Lower lobe of right lung (tissue), 2 donors: ENCODE measurements around the gene ISG15. TPM values are rescaled to one million over a fixed set of nuclear protein-coding genes. Genes with fewer than 3 reads are reported as not detected.

Experiments
- ATAC-seq, 2 donors: fragments of 200-7000 bp; cut with Tn5 transposase; one replicate each; pipeline ENCODE4 v1.9.1; 2020 to 2022; ENCODE audit warnings: mild to moderate bottlenecking in 2 of 2, moderate library complexity in 2 of 2
- DNase-seq: peaks from one replicate; pipeline ENCODE4 v3.0.0-alpha.2; 2020
- H3K27ac ChIP-seq: fragments of 200-600 bp; one replicate; pipeline ENCODE4 v1.8.0; 2022
- H3K27me3 ChIP-seq: fragments of 200-600 bp; one replicate; pipeline ENCODE4 v1.8.0; 2022; ENCODE audit warnings: low read depth
- H3K36me3 ChIP-seq: fragments of 200-600 bp; one replicate; pipeline ENCODE4 v1.8.0; 2022; ENCODE audit warnings: mild to moderate bottlenecking
- H3K4me1 ChIP-seq: fragments of 200-600 bp; one replicate; pipeline ENCODE4 v1.8.0; 2022
- H3K4me3 ChIP-seq: fragments of 200-600 bp; one replicate; pipeline ENCODE4 v1.8.0; 2022; ENCODE audit warnings: mild to moderate bottlenecking
- H3K9me3 ChIP-seq: fragments of 200-600 bp; one replicate; pipeline ENCODE4 v1.8.0; 2022
- CTCF ChIP-seq: fragments of 200-600 bp; IDR thresholded peaks from one replicate; pipeline ENCODE4 v1.8.0; 2022; ENCODE audit warnings: antibody characterized with exemption, mild to moderate bottlenecking
- intact Hi-C: fragments of 100-400 bp; cut with DNase I; formaldehyde crosslinking; loops from one replicate; pipeline ENCODE4 v1.11.0; 2022
- total RNA-seq: library from RNA; stranded (reverse); fragmentation: NEBNext Ultra II Directional; extraction: Animal tissue kit (Norgen Biotek cat#: 25700); gene quantifications from one replicate; pipeline ENCODE4 v1.2.1, GENCODE V29; 2021
- donor health status: DM: no; HTN: yes; CAD: no; lungs with severe emphysema.

The ISG15 gene
- total RNA-seq, 1 donor from 2014 or later, result 76.9 TPM

- no peak for TF ChIP-seq CTCF
- no peaks in the 10 kb centered on the region for H3K9me3 ChIP-seq
- intact Hi-C loops, result no loop called here
- H3K36me3 ChIP-seq, result peaks cover 50% of the 10 kb centered on the region
- H3K27ac ChIP-seq, result no peak overlapping the region
- ATAC-seq (no peak), DNase-seq (no peak)
- no peaks in the 10 kb centered on the region for H3K27me3 ChIP-seq
- no peak overlapping the region for H3K4me3 ChIP-seq
- H3K4me1 ChIP-seq, result no peaks in the 10 kb centered on the region
Measured at GRCh38 chr1:1049318-1050165, 36.2 kb downstream of the ISG15 start.

GRCh38 chr1:1050577-1051052 lies 37.3 kb downstream of the ISG15 start:
- intact Hi-C loops, result no loop called here
- no peaks in the 10 kb centered on the region for H3K27me3 ChIP-seq
- no peak overlapping the region for H3K27ac ChIP-seq
- DNase-seq, result no peak
- H3K4me3 ChIP-seq, result no peak overlapping the region
- H3K36me3 ChIP-seq, result peaks cover 51% of the 10 kb centered on the region
- no peaks in the 10 kb centered on the region for H3K4me1 ChIP-seq
- TF ChIP-seq CTCF, result no peak
- ATAC-seq, result no peak
- no peaks in the 10 kb centered on the region for H3K9me3 ChIP-seq

DNA sequence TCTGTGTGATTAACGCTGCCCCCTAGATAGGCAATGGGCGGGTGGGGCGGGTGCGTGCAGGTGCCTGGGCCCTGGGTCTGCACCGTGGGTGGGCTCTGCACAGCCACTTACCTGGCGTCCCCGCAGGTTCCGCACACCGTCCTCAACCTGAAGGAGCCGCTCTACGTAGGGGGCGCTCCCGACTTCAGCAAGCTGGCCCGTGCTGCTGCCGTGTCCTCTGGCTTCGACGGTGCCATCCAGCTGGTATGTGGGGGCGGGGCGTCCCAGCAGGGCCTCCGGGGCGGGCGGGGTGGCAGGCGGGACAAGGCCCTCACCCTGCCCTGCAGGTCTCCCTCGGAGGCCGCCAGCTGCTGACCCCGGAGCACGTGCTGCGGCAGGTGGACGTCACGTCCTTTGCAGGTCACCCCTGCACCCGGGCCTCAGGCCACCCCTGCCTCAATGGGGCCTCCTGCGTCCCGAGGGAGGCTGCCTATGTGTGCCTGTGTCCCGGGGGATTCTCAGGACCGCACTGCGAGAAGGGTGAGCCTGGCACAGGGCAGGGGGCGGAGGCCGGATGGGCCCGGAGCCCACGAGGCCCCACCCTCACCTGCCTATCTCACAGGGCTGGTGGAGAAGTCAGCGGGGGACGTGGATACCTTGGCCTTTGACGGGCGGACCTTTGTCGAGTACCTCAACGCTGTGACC lies 38.0 kb downstream of the ISG15 start:
- Histone ChIP-seq H3K36me3 (peaks cover 44% of the 10 kb centered on the region), H3K27me3 (no peaks in the 10 kb centered on the region), H3K4me1 (no peaks in the 10 kb centered on the region), H3K9me3 (no peaks in the 10 kb centered on the region), H3K4me3 (no peak overlapping the region), H3K27ac (no peak overlapping the region)
- no peak for DNase-seq
- intact Hi-C loops, result no loop called here
- no peak for ATAC-seq
- TF ChIP-seq CTCF, result no peak

- DNase-seq (no peak), ATAC-seq (no peak)
- Histone ChIP-seq H3K27me3 (no peaks in the 10 kb centered on the region), H3K9me3 (no peaks in the 10 kb centered on the region), H3K27ac (no peak overlapping the region), H3K4me3 (no peak overlapping the region), H3K36me3 (peaks cover 35% of the 10 kb centered on the region), H3K4me1 (no peaks in the 10 kb centered on the region)
- no peak for TF ChIP-seq CTCF
- intact Hi-C loops, result no loop called here
Measured at GRCh38 chr1:1052003-1052840, 38.9 kb downstream of the ISG15 start.

DNA sequence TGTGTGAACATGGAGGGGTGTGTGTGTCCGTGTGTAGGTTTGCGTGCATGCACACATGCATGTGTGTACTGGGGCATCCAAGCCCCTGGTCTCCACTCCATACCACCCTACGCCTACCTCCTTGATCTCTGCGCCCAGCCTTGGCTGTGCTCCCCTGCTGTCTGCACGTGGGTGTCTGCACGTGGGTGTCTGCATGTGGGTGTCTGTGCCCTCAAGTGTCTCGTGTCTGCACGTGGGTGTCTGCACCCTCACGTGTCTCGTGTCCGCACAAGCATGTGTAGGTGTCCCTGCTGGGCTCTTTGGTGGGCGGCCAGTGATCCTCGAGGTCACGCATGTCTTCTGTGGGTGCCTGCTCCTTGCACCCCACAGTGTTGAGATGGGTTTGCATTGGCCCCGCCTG lies 39.7 kb downstream of the ISG15 start:
- no peak for DNase-seq
- TF ChIP-seq CTCF, result no peak
- Histone ChIP-seq H3K9me3 (no peaks in the 10 kb centered on the region), H3K4me1 (no peaks in the 10 kb centered on the region), H3K4me3 (no peak overlapping the region), H3K27me3 (no peaks in the 10 kb centered on the region), H3K27ac (no peak overlapping the region), H3K36me3 (peaks cover 30% of the 10 kb centered on the region)
- intact Hi-C loops, result no loop called here
- ATAC-seq, result no peak
